H1 (cell line): ENCODE data around the gene ZDHHC17. TPM values are rescaled to one million over a fixed set of nuclear protein-coding genes. Genes with fewer than 3 reads are reported as not detected.

Experiments used
- CTCF ChIA-PET: fragments of 300-600 bp; sonication (Branson Sonifier 250); formaldehyde crosslinking; loops from one replicate; lab custom pipeline; 2021; ENCODE audit not compliant: partially characterized antibody; lab: Charles Lee
- POLR2A ChIA-PET: fragments of 300-600 bp; sonication (Branson Sonifier 250); formaldehyde crosslinking; loops from one replicate; lab custom pipeline; 2021; ENCODE audit warnings: inconsistent platforms; ENCODE audit not compliant: partially characterized antibody; lab: Charles Lee
- DNase-seq, 2 experiments: peaks; one replicate each; pipeline versions ENCODE4 v3.0.0 to v3.0.0-alpha.2; 2010 to 2022; ENCODE audit warnings: low spot score in 2 of 2, low read depth in 1 of 2, mixed read lengths in 1 of 2
- FAIRE-seq: peaks from 2 replicates; lab custom pipeline; 2011; peaks lifted over from hg19 to GRCh38; lab: Jason Lieb, UNC
- H2AFZ ChIP-seq: 2 replicates; pipeline ENCODE4 v1.8.1; 2012; ENCODE audit warnings: low read length, inconsistent platforms
- H2AK5ac ChIP-seq: 2 replicates; pipeline ENCODE4 v1.6.1; 2013; ENCODE audit warnings: low read depth, low read length
- H2BK120ac ChIP-seq: replicated peaks from 2 replicates; pipeline ENCODE3; 2013; ENCODE audit warnings: low read depth, low read length, inconsistent platforms
- H2BK12ac ChIP-seq: 2 replicates; pipeline ENCODE4 v1.6.1; 2013; ENCODE audit warnings: low read depth, low read length
- H2BK15ac ChIP-seq: 2 replicates; pipeline ENCODE4 v1.6.1; 2013; ENCODE audit warnings: low read length
- H2BK20ac ChIP-seq: 2 replicates; pipeline ENCODE4 v1.6.1; 2013; ENCODE audit warnings: low read length
- H2BK5ac ChIP-seq: 2 replicates; pipeline ENCODE4 v1.6.1; 2013; ENCODE audit warnings: low read depth, low read length
- H3K14ac ChIP-seq: 2 replicates; pipeline ENCODE4 v1.6.1; 2013; ENCODE audit warnings: inconsistent platforms; ENCODE audit not compliant: insufficient read length
- H3K18ac ChIP-seq: 2 replicates; pipeline ENCODE4 v1.6.1; 2013; ENCODE audit warnings: low read length; ENCODE audit errors: extremely low read depth
- H3K23ac ChIP-seq: 2 replicates; pipeline ENCODE4 v1.6.1; 2013; ENCODE audit warnings: inconsistent platforms; ENCODE audit not compliant: insufficient read length
- H3K23me2 ChIP-seq: 2 replicates; pipeline ENCODE4 v1.6.1; 2013; ENCODE audit warnings: low read depth, low read length
- H3K27ac ChIP-seq: 2 replicates; pipeline ENCODE4 v1.6.1; 2011; ENCODE audit warnings: low read depth, low read length, inconsistent platforms
- H3K27me3 ChIP-seq, 4 experiments: replicated peaks in 1 of 4; 1 replicate in 1 of 4; 2 replicates in 3 of 4; pipeline versions ENCODE4 v1.6.1 to v1.8.1; 2011 to 2013; ENCODE audit warnings: low read length in 3 of 4, mild to moderate bottlenecking in 3 of 4, inconsistent platforms in 2 of 4, mixed read lengths in 2 of 4, moderate library complexity in 1 of 4; ENCODE audit not compliant: control insufficient read depth in 3 of 4, insufficient read depth in 3 of 4; ENCODE audit errors: extremely low read depth in 1 of 4
- H3K36me3 ChIP-seq, 4 experiments: 2 replicates each; pipeline versions ENCODE4 v1.6.1 to v1.8.1; 2011 to 2013; ENCODE audit warnings: mild to moderate bottlenecking in 4 of 4, low read length in 3 of 4, moderate library complexity in 2 of 4, control low read depth in 1 of 4, inconsistent platforms in 1 of 4; ENCODE audit not compliant: insufficient read depth in 4 of 4, control insufficient read depth in 2 of 4
- H3K4ac ChIP-seq: replicated peaks from 2 replicates; pipeline ENCODE3; 2013; ENCODE audit warnings: low read length, low read depth, mixed read lengths, inconsistent platforms; ENCODE audit not compliant: insufficient read length
- H3K4me1 ChIP-seq, 4 experiments: replicated peaks in 1 of 4; 1 replicate in 1 of 4; 2 replicates in 3 of 4; pipeline versions ENCODE4 v1.6.1 to v1.8.1; 2011 to 2013; ENCODE audit warnings: low read length in 3 of 4, inconsistent platforms in 2 of 4, mixed read lengths in 1 of 4; ENCODE audit not compliant: insufficient read depth in 4 of 4, control insufficient read depth in 3 of 4
- H3K4me2 ChIP-seq, 2 experiments: 2 replicates each; pipeline versions ENCODE4 v1.6.1 to v1.8.1; 2011 to 2013; ENCODE audit warnings: low read depth in 2 of 2, low read length in 2 of 2, control low read depth in 1 of 2, inconsistent platforms in 1 of 2, mild to moderate bottlenecking in 1 of 2; ENCODE audit not compliant: insufficient read depth in 1 of 2
- H3K4me3 ChIP-seq, 4 experiments: fragments of 200-600, 300-600 bp in 1 of 4; sonication (generic), shearing (Covaris generic), sonication (Bioruptor Twin) in 1 of 4; 2 replicates each; pipeline versions ENCODE4 v1.5.1 to v1.8.1; 2011 to 2016; ENCODE audit warnings: low read length in 4 of 4, low read depth in 3 of 4, control low read depth in 2 of 4, inconsistent platforms in 2 of 4, mild to moderate bottlenecking in 2 of 4, mixed read lengths in 1 of 4, moderate library complexity in 1 of 4; ENCODE audit not compliant: insufficient read depth in 2 of 4; ENCODE audit errors: extremely low read depth in 1 of 4
- H3K56ac ChIP-seq: replicated peaks from 2 replicates; pipeline ENCODE3; 2013; ENCODE audit warnings: low read depth, mild to moderate bottlenecking, mixed read lengths, low read length, inconsistent platforms; ENCODE audit not compliant: insufficient read length
- H3K79me1 ChIP-seq: 2 replicates; pipeline ENCODE4 v1.6.1; 2013; ENCODE audit warnings: low read depth, low read length, control low read depth
- H3K79me2 ChIP-seq, 2 experiments: 2 replicates each; pipeline versions ENCODE4 v1.6.1 to v1.8.1; 2012 to 2013; ENCODE audit warnings: low read length in 2 of 2, mild to moderate bottlenecking in 2 of 2, inconsistent platforms in 1 of 2; ENCODE audit not compliant: insufficient read depth in 2 of 2, control insufficient read depth in 1 of 2
- H3K9ac ChIP-seq, 4 experiments: replicated peaks in 1 of 4; 1 replicate in 1 of 4; 2 replicates in 3 of 4; pipeline versions ENCODE4 v1.6.1 to v1.8.1; 2011 to 2013; ENCODE audit warnings: low read depth in 3 of 4, low read length in 3 of 4, control low read depth in 2 of 4, mild to moderate bottlenecking in 2 of 4, moderate library complexity in 2 of 4, inconsistent platforms in 1 of 4; ENCODE audit errors: extremely low read depth in 1 of 4
- H3K9me3 ChIP-seq, 2 experiments: 2 replicates each; pipeline versions ENCODE4 v1.6.1 to v1.8.1; 2012 to 2013; ENCODE audit warnings: mild to moderate bottlenecking in 2 of 2, moderate library complexity in 2 of 2, control low read depth in 1 of 2, inconsistent platforms in 1 of 2, low read depth in 1 of 2, low read length in 1 of 2, mixed read lengths in 1 of 2; ENCODE audit not compliant: insufficient read depth in 2 of 2
- H4K20me1 ChIP-seq, 2 experiments: replicated peaks in 1 of 2; 2 replicates each; pipeline versions ENCODE3 to v1.8.1; 2011 to 2013; ENCODE audit warnings: inconsistent platforms in 2 of 2, low read length in 2 of 2, mild to moderate bottlenecking in 1 of 2; ENCODE audit not compliant: insufficient read depth in 2 of 2, control insufficient read depth in 1 of 2
- H4K5ac ChIP-seq: 2 replicates; pipeline ENCODE4 v1.6.1; 2013; ENCODE audit warnings: low read length, low read depth, mixed read lengths, inconsistent platforms; ENCODE audit not compliant: insufficient read length
- H4K8ac ChIP-seq: 2 replicates; pipeline ENCODE4 v1.8.0; 2013; ENCODE audit warnings: mild to moderate bottlenecking, moderate library complexity, low read length, inconsistent platforms; ENCODE audit not compliant: insufficient read depth; ENCODE audit errors: extremely low read depth
- H4K91ac ChIP-seq: replicated peaks from 2 replicates; pipeline ENCODE3; 2013; ENCODE audit warnings: low read length, mixed read lengths, inconsistent platforms; ENCODE audit not compliant: insufficient read length
- BRCA1 ChIP-seq: IDR thresholded peaks from 2 replicates; pipeline ENCODE4 v1.6.1; 2012; ENCODE audit warnings: low read depth, low read length, improper control_type of control experiment
- CBX8 ChIP-seq: fragments of 300-800, 300-1000 bp; sonication (generic); IDR thresholded peaks from 2 replicates; pipeline ENCODE4 v1.7.1; 2016; ENCODE audit warnings: low read depth, low read length, borderline replicate concordance
- CHD1 ChIP-seq: IDR thresholded peaks from 2 replicates; pipeline ENCODE4 v1.6.1; 2012; ENCODE audit warnings: low read depth, low read length, improper control_type of control experiment
- CTBP2 ChIP-seq: IDR thresholded peaks from 2 replicates; pipeline ENCODE4 v1.7.0; 2011; ENCODE audit warnings: borderline replicate concordance, mild to moderate bottlenecking, moderate library complexity, mixed read lengths, low read length; ENCODE audit not compliant: insufficient read depth, insufficient read length
- E2F6 ChIP-seq: IDR thresholded peaks from 2 replicates; pipeline ENCODE4 v1.6.1; 2012; ENCODE audit warnings: inconsistent platforms
- EP300 ChIP-seq, 2 experiments: IDR thresholded peaks; 1 replicate in 1 of 2; 2 replicates in 1 of 2; pipeline ENCODE4 v1.6.1; 2011 to 2012; ENCODE audit warnings: low read depth in 2 of 2, low read length in 2 of 2, mild to moderate bottlenecking in 2 of 2, borderline replicate concordance in 1 of 2, inconsistent platforms in 1 of 2, moderate library complexity in 1 of 2
- KDM4A ChIP-seq: IDR thresholded peaks from one replicate; pipeline ENCODE4 v1.7.1; 2012; ENCODE audit warnings: low read depth, mild to moderate bottlenecking, moderate library complexity, low read length, inconsistent platforms; ENCODE audit not compliant: severe bottlenecking
- POLR2AphosphoS5 ChIP-seq: IDR thresholded peaks from 2 replicates; pipeline ENCODE4 v1.6.1; 2011; ENCODE audit warnings: low read depth, low read length
- SUZ12 ChIP-seq: fragments of 200-600 bp; sonication (generic); IDR thresholded peaks from 2 replicates; pipeline ENCODE4 v1.6.1; 2012; ENCODE audit warnings: mild to moderate bottlenecking, inconsistent platforms, low read length, moderate library complexity, mixed read lengths
- USF2 ChIP-seq: IDR thresholded peaks from 2 replicates; pipeline ENCODE4 v1.6.1; 2011; ENCODE audit warnings: low read length, improper control_type of control experiment
- ZNF274 ChIP-seq: IDR thresholded peaks from 2 replicates; pipeline ENCODE4 v1.7.0; 2012; ENCODE audit warnings: low read length, borderline replicate concordance; ENCODE audit errors: extremely low read depth
- WGBS, 2 experiments: shearing (Covaris generic) in 1 of 2; methylation state at CpG; one replicate each; pipeline versions ENCODE4 v1.1.6 to v1.1.7; 2013 to 2015; ENCODE audit warnings: low lambda C conversion rate in 2 of 2, mixed read lengths in 2 of 2, inconsistent platforms in 1 of 2, low coverage in 1 of 2, missing lambda C conversion rate in 1 of 2; ENCODE audit not compliant: insufficient replicate concordance in 2 of 2, insufficient coverage in 1 of 2, insufficient read length in 1 of 2; ENCODE audit errors: extremely low coverage in 1 of 2, missing lambda C conversion rate in 1 of 2; 5-methylcytosine and 5-hydroxymethylcytosine counted together
- polyA plus RNA-seq, 7 experiments: library from polyadenylated mRNA; depleted of rRNA in 3 of 7; stranded (reverse) in 5 of 7; unstranded in 2 of 7; fragments of >200 nt in 5 of 7; fragments of 200-250 nt in 2 of 7; gene quantifications; 1 replicate in 5 of 7; 2 replicates in 1 of 7; 4 replicates in 1 of 7; pipeline versions ENCODE4 v1.2.1 to v1.2.3, GENCODE V29; 2011 to 2013; ENCODE audit warnings: missing spikeins in 2 of 7, mixed read lengths in 2 of 7
- total RNA-seq: library from RNA; stranded (reverse); fragmentation: NEBNext Ultra II Directional; extraction: Animal tissue kit (Norgen Biotek cat#: 25700); gene quantifications from 2 replicates; pipeline ENCODE4 v1.2.1, GENCODE V29; 2021

Gene ZDHHC17
- total and polyA plus RNA-seq, 2 of the 8 experiments (the other 6 are each of a cell fraction or from before 2014, with no cell fraction given): 27.6 to 28.9 TPM

DNA sequence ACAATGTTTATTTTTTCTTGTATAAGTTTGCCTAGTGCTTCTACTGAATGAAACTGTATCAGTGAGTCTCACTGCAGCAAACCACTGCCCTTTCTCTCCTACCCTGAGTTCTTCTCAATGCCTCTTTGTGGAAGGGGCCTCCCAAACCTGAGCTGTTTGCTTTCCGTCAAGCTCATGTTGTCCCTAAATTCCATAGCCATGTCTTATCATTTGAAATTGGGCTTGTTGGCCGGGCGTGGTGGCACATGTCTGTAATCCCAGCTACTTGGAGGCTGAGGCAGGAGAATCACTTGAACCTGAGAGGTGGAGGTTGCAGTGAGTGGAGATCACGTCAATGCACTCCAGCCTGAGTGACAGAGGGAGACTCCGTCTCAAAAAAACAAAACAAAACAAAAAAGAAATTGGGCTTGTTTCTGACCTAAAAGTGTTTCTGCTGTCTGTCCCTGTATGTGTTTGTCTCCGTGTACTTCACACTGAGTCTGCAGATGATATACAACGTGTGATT is 116.7 kb downstream of the ZDHHC17 start:
- Histone ChIP-seq H3K27ac (no peak overlapping the region), H3K4me2 (no peak overlapping the region; a peak in 1 of 4 replicates), H2AFZ (0 out of 2 replicates have a peak overlapping the region, but pooled peaks have one; percentile 27)
- no peak for TF ChIP-seq CBX8
- TF ChIP-seq BRCA1: no peak
- no peak for TF ChIP-seq ZNF274
- TF ChIP-seq KDM4A: no peak
- no peak for TF ChIP-seq POLR2AphosphoS5
- no peak for TF ChIP-seq USF2
- no peak for TF ChIP-seq CHD1
- TF ChIP-seq EP300 (IDR thresholded peaks at IDR 0.05; ENCODE audit: borderline replicate concordance in 1 of 2, low read depth in 2 of 2, low read length in 2 of 2): no peak
- no peak for TF ChIP-seq CTBP2
- TF ChIP-seq E2F6: no peak
- TF ChIP-seq SUZ12: no peak

More for the DNA sequence above, 116.7 kb downstream of the ZDHHC17 start:
- no peak overlapping the region for H3K18ac ChIP-seq
- H2BK5ac ChIP-seq: no peak overlapping the region
- ChIA-PET POLR2A (interaction anchor here (1.5 kb wide), 1 partner anchor 25 kb away, joined by 3 read pairs; no protein-coding TSS in a partner anchor), CTCF (interaction anchor here (0.8 to 2.4 kb wide), 3 partner anchors 10 to 130 kb away, joined by 3 to 9 read pairs (median 7); no protein-coding TSS in a partner anchor)
- no peak overlapping the region for H3K56ac ChIP-seq
- H2BK20ac ChIP-seq: no peak overlapping the region
- DNase-seq: no peak
- H4K91ac ChIP-seq: no peak overlapping the region
- H3K36me3 ChIP-seq: no peaks in the 10 kb centered on the region
- no peak overlapping the region for H3K9ac ChIP-seq
- H2BK15ac ChIP-seq: no peak overlapping the region; the same call in 1 of the 2 replicates
- H3K23me2 ChIP-seq: peaks cover 4% of the 10 kb centered on the region; the same call in 1 of the 2 replicates
- H3K23ac ChIP-seq: no peak overlapping the region
- H3K9me3 ChIP-seq: no peaks in the 10 kb centered on the region
- H4K20me1 ChIP-seq: peaks cover 1 to 3% of the 10 kb centered on the region in 2 experiments
- no peak overlapping the region for H4K5ac ChIP-seq
- H3K14ac ChIP-seq: no peak overlapping the region
- no peak for FAIRE-seq
- no peak overlapping the region for H3K4ac ChIP-seq
- no peak overlapping the region for H4K8ac ChIP-seq
- 88% methylated on average over 7 of the region's 7 CpGs; no CpG with 5 or more reads in 1 of the 2 experiments for whole genome bisulfite sequencing, 2 experiments
- H3K27me3 ChIP-seq: no peaks in the 10 kb centered on the region
- no peak overlapping the region for H2BK120ac ChIP-seq
- H3K79me2 ChIP-seq: peaks cover 6 to 21% of the 10 kb centered on the region in 2 experiments
- peaks cover 3% of the 10 kb centered on the region; the same call in 1 of the 2 replicates for H3K79me1 ChIP-seq
- H3K4me1 ChIP-seq: peaks cover 3 to 12% (median 8%) of the 10 kb centered on the region in 4 experiments; a peak in 6 of 7 replicates
- no peak overlapping the region for H2AK5ac ChIP-seq
- H2BK12ac ChIP-seq: no peak overlapping the region
- H3K4me3 ChIP-seq: no peak overlapping the region
